HG02981 (cell line): ENCODE data around the gene NEUROD2.

Experiments
- ATAC-seq: cut with Tn5 transposase; IDR thresholded peaks from one replicate; pipeline ENCODE4 v1.9.1; 2021; ENCODE audit warnings: mild to moderate bottlenecking, moderate library complexity; ENCODE audit not compliant: unreplicated experiment

The NEUROD2 gene

DNA sequence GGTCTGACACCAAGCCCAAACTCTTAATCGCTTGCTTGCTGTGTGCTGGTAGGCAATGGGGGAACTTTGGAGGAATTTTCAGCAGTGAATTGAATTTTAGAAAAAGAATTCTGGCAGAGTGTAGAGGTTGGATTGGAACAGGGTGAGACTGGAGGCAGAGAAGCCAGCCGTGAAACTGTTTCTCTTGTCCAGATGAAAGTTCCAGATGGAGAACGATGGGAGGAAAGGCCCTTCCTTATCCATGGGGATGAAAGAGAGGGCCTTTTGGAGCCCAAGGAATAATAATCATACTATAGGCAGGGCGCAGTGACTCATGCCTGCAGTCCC lies 26.0 kb downstream of the NEUROD2 start:
- no peak for ATAC-seq

DNA sequence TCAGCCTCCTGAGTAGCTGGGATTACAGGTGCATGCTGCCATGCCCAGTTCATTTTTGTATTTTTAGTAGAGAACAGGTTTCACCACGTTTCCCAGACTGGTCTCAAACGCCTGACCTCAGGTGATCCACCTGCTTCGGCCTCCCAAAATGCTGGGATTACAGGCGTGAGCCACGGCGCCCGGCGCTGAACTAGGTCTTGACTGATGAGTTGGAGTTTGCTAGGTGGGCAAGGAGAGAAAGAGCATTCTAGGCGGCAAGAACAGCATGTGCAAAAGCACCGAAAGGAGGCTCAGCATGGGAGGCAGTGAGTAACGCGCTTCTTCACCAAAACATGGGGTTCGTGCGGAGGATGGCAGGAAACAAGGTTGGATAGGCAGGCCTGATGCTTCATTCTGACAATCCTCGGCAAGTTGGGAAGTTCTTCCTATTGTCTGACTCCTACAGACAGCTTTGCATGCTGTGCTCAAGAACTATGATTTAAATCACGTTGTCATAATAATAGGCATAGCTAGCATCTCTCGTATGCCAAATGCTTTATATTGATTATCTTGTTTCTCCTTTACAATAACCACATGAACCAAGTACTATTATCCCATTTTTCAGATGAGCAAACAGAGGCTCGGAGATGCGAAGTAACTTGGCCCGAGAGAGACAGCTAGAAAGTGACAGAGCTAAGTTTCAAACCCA lies 26.5 kb downstream of the NEUROD2 start:
- ATAC-seq = no peak

DNA sequence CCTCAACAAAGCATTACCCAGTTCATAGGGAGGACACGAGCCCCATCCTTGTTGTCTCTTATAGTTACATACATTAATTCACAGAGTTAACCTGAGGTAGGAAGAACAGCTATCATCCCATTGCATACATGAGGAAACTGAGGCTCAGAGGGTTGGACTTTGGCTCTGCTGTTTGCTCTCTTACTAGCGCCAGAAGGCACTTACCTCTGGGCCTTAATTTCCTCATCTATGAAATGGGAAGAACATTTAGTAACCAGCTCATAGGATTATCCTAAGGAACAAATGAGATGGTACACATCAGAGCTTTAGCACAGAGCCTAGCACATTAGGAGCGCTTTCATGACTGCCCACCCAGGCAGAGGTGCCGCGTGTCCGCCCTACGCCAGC lies 27.6 kb downstream of the NEUROD2 start:
- ATAC-seq = no peak

- ATAC-seq = no peak
These were observed 28.2 kb downstream of the NEUROD2 start for GRCh38 chr17:39579318-39580081.

DNA sequence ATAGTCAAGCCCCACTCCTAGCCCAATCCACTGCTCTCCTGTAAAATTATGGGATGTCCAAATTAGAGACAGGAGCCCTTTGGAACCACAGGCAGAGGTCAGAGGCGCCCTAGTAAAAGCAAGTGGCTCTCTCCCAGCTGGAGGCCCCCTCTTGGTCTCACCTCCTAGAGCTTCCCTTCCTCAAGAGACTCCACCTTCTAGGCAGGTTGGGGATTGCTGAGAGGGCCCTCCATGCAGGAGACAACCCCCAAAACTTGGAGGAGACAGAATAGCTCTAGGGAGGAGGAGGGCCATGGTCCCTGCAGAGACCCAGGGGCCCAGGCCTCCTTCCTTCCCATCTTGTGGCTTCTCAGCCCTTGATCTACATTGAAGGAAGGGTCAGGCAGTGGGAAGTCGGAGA lies 29.4 kb downstream of the NEUROD2 start:
- no peak for ATAC-seq

DNA sequence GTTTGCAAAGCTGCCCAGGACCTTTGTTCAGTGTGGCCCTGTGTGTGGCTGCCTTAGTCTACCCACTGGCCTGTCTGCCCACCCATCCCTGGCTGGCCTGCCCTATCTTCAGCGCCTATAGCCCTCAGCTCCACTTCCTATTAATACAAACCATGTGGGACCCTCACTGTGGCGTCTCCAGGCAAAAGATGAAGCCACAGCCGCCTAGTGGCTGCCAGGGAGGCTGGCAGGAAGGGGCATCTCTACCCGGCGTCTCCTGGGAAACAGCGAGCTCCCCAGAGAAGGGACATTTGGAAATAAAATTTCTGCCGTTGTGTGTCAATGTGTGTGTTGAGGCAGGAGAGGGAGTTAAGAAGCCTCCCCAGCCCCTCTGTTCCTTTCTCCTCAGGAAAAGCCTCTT lies 31.5 kb downstream of the NEUROD2 start:
- no peak for ATAC-seq

- ATAC-seq = no peak
These were observed 34.0 kb downstream of the NEUROD2 start for GRCh38 chr17:39573447-39574298.

DNA sequence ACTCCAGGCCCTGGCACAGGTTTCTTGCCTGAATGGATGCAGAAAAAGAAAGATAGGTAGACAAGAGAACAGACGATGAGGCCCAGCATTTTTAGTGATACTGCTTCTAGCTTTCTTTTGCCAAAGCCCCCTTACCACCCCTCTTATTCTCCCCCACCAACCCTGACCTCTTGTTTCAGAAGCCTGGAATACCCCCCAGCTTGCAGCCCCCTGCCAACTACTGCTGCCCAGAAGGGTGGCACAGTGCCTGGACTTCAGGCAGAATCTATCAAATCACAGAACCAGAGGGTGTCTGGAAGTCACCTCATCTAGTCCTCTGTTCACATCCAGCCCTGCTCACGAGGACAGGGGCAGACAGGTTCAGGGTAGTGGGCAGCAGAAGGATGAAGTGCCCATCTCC lies 35.6 kb downstream of the NEUROD2 start:
- no peak for ATAC-seq

DNA sequence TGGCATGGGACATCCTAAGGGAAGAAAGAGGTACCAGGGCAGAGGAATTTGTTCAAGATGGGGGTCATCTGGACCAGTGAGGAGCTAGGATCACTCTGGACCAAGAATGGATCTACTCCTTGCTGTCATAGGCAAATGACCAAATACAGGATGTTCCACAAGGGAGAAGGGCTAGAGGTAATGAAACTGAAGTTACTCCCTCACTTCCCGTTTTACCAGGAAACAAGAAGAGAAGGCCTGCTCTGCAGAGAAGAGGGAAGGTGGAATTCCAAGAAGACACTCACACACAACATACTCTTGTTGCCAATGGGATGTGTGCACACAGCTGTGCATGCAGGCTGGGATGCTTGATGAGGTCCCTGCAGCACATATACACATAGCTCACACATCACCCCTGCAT lies 38.6 kb downstream of the NEUROD2 start:
- no peak for ATAC-seq

GRCh38 chr17:39568702-39569101 lies 39.0 kb downstream of the NEUROD2 start:
- no peak for ATAC-seq

- ATAC-seq = no peak
These were observed 41.4 kb downstream of the NEUROD2 start for GRCh38 chr17:39566094-39566850.

DNA sequence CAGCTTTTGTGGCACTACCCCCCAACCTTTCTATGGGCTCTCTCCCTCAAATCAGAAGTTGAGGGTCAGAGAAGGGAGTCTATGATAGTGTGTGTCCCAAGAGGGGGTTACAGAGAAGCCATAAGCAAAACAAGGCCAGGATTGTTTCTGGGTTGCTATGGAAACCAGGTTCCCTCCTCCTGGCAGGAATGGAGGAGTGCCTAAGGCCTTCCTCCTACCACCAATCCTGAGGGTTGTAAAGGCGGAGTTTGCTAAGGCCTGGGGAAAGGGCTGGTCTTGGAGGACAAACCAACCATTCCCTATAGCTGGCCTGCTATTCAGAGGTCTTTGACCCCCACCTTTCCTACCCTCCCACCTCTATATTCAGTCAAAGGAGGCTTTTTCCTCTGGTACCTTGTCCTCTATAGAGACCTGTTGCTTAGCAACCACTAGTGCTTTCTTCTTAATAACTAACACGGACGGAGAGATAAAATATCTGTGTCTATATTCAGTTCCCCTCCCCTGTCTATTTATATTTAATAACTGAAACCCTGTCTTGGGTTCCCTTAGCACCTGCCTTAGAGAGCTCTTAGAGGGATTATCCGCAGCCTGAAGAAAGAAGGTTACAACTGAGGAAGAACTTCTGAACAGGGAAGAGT lies 43.4 kb downstream of the NEUROD2 start:
- no peak for ATAC-seq

GRCh38 chr17:39563476-39563875 lies 44.2 kb downstream of the NEUROD2 start:
- no peak for ATAC-seq

- no peak for ATAC-seq
These were observed 44.7 kb downstream of the NEUROD2 start for GRCh38 chr17:39562976-39563375.

DNA sequence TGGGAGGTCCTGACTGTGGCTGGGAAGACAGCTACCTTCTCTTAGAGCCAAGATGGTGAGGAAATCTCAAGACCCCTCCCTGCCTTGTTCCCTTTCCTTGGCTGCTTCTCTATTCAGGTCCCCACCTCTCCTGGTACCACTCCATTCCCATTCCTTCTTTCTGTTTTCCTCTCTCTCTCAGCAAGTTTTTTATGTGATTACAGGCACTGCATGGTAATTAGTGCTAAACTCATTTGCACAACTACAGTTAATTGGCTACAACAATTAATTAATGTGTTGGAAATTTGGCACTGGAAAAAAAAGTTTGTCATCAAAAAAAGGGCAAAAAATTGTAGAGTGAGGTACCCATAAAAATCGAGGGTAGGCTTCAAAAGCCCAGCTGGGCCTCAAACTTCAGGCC lies 45.3 kb downstream of the NEUROD2 start:
- ATAC-seq = no peak

DNA sequence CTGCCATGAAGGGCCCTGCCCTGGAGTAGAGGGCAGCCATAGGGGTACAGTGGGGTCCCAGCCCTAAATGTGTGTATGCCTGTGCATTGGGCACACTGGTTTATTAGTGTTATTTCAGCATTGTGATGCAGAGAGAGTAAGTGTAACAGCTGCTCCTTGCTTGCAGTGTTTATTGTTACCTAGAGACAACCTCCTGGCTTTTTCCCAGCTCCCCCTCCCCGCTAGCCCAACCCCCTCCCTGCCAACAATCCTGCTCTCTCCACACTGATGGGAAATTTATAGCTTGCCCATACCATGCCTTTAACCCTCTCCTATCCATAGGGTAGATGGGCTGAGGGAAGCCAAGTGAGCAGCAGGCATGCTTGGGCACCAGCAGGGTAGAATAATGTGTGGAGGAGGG lies 51.3 kb downstream of the NEUROD2 start:
- no peak for ATAC-seq

DNA sequence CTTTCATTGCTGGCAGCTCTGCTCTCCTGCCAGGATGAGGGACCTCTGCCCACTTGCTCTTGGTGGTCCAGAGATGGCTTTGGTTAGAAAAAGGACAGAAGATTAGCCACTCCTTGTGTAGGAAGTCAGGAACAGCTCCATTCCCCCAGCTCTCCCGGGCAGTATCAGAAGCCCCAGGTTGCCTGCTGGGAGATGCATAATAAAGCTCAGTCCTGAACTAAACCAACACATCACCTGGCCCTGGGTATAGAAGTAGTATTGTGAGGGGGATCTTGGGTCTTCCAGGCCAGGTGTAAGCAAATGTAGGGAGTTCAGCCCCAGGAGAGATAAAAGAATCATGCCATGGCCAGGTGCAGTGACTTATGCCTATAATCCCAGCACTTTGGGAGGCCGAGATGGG lies 52.4 kb downstream of the NEUROD2 start:
- no peak for ATAC-seq
